GM18861 (cell line): ENCODE measurements around the gene SHISA3.

Experiments used
- ATAC-seq: cut with Tn5 transposase; IDR thresholded peaks from one replicate; pipeline ENCODE4 v1.9.1; 2021; ENCODE audit not compliant: unreplicated experiment

The SHISA3 gene

DNA sequence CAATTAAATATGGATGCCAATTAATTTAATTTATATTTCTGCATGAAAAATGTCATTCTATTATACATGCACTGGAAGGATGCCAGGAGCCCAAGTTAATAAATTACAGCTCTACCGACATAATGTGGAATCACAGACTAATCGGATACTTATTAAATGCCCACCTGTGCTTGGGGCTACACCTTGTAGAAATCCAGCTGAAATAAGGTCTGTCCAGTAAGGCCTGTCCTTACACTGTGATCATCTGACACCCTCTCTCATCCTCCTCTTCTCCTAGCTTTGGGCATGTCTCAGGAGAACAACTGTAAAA lies 6.0 kb upstream of the SHISA3 start:
- ATAC-seq, result no peak

DNA sequence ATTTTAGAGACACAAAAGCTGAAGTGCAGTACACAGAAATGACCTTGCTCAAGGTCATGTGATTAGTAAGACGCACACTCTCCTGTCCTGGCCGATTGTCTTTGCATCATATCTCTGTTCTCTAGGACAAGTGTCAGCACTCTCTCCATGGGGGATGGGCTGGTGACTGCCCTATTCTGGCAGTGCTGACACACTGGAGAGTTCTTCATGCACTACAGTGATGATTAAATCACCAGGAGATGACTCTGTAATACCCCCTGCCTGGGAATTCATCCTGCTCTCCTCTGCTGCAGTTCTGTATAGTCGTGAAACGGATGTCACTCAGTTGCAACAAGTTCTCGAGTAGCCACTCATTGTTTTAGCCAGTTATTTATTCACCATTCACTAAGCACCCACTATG lies 5.3 kb upstream of the SHISA3 start:
- no peak for ATAC-seq

DNA sequence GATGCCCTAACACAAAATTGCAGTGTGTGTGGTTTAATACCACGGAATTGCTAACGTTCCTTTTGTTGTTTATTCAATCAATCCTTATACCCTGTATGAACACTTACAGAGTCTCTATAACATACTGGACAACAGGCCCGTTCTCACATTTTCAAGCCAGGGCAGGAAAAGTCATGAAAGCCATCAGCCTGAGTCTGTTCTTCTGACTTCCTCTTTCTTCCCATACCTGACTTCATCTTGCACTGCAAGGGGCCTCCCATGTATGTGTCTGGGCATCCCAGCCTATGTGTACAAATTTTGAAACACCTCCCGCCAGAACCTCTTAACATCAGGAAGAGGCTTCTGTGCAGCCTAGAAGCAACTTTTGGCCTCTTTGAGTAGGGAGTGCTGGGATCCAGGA lies 4.9 kb upstream of the SHISA3 start:
- no peak for ATAC-seq

DNA sequence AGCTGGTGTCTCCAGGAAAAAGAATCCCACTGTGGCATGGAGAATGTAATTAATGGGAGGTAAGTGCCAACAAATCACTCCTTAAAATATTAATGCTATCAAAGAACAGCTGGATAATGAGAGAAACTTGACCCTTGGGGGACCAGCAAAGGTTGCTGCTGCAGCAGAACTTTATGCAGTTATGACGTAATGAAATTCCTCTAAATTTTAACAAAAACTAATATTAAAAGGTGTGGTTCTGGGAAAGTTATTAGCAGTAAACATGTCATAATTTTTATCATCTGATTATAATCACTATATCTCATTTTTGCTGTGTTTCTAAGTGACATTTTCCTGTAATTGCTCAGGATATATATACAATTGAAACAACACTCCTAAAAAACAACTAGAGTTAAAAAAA lies 1.7 kb upstream of the SHISA3 start:
- ATAC-seq, result no peak

DNA sequence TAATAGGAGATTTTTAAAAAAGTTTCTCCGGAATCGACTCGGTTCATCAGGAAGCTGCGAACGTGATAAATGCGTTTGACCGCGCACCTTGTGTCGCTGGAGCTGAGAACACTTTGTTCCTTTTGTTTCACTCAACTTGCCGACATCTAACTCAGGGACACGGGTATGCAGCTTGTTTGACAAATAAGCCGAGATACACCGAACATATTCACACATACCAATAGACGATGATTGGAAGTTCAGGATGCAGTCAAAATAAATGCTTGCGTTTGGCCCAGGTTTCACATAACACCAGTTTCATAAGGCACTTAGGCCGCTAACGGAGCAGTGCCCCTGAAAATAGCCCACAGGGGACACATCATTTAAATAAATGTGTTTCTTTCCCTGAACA lies 932 bp upstream of the SHISA3 start:
- no peak for ATAC-seq

DNA sequence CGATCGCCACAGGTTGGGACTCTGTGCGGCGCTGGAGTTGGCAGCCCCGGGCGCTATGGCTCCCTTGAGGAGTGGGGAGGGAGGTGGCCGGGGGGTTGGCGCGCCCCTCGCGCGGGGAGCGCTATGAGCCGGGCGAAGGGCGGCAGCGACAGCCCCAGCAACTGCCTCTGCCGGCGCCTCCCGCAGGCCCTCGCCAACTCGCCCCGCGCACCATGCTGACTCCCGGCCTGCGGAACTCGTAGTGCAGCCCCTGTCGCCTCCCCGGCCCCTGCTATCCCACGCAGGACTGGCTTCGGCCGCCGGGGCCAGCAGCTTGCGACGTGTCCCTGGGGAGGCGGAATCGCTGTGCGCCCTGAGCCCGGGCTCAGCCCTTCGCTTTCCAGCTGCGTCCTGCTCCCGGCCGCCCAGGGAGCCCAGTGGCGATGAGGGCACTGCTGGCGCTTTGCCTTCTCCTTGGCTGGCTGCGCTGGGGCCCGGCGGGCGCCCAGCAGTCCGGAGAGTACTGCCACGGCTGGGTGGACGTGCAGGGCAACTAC lies 415 bp downstream of the SHISA3 start:
- peak; percentile 18 for ATAC-seq

DNA sequence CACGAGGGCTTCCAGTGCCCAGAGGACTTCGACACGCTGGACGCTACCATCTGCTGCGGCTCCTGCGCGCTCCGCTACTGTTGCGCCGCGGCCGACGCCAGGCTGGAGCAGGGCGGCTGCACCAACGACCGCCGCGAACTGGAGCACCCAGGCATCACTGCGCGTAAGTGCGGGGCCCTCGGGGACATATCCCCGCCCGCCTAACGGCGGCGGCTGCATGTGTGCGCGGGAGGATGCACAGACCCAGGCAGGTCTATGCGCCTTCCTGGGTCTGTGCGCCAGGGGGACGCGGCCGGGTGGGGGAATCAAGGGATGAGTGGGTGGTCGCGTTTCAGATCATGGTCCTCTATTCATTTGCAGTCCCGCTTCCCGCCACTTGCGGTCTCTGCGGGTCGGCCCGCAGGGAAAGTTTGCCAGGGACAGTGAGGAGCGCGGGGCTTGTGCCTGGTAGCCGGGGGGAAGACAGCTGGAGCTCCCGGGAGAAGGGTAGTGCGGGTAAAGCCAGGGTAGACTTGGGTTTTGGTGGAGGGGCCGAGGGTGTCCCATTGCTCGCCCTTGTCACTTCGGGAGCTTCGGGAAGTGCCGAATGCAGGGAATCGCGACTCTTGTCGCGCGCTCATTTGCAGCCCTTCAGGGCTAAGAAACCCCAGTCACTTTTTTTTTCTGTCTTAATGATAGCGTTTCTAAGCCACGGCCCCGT lies 1.0 kb downstream of the SHISA3 start:
- peak; percentile 18 for ATAC-seq

DNA sequence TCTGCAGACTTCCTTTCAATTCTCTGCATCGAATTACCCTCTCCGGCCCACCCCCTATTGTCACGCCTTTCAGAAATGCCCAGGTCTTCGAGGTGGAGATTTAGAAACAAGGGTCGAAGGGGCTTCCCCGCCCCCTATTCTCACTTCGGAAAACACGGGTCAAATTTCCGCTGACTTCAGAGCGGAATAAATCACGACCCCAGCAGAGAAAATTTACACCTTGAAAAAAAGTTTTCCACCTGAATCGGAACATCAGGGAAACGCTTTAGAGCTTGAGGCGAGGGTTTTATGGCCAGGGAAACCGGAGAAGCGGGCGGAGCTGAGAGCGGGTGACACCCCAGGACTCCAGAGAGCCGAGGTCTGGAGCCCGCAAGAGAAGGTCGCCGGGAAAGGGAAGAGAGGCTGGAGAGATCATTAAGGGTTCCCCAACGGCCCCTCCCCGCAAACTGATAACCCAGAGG lies 1.6 kb downstream of the SHISA3 start:
- no peak for ATAC-seq

DNA sequence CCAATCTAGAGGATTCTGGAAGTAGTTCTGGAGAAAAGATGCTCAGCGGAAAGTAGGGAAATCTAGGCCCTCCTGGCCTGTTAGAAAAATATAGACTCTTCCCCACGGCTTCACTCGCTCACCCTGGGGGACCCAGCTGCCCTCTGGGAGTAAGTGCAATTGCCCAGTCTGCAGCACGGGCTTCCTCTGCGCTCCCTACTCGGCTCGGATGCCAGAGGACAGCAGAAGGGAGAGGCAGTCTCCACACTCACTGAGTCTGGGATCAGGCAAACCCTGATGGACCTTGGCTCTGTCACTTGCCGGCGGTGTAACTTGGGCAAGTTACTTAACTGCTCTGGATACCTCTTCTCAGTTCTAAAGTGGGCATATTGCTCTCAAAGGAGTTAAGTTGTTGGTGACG lies 2.1 kb downstream of the SHISA3 start:
- no peak for ATAC-seq

DNA sequence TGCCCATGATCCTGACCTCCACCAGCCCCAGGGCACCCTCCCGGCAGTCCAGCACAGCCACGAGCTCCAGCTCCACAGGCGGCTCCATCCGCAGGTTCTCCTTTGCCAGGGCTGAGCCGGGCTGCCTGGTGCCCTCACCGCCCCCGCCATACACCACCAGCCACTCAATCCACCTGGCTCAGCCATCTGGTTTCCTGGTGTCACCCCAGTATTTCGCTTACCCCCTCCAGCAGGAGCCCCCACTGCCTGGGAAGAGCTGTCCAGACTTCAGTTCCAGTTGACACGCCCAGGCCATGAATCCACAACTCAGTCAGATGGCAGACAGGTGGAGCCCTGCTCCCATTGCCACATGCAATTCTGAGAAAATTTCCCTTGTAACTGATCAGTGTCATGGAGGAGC lies 3.9 kb downstream of the SHISA3 start:
- no peak for ATAC-seq

DNA sequence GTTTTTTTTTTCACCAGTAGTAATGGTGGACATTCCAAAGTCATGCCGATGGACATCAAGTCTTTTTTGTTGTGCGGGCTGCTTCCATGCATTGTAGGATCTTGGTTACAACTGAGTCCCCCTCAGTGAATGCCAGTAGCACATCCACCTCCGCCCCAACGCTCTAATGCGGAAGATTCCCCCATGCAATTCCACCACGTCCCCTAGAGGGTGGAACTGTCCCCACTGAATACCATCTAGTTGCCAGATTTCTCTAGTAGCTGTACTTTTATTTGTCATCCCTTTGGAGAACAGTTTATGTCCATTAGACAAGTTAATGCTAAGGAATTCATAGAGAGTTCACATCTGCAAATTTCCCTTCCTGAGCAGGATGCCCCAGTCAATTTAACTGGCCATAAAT lies 6.7 kb downstream of the SHISA3 start:
- no peak for ATAC-seq

DNA sequence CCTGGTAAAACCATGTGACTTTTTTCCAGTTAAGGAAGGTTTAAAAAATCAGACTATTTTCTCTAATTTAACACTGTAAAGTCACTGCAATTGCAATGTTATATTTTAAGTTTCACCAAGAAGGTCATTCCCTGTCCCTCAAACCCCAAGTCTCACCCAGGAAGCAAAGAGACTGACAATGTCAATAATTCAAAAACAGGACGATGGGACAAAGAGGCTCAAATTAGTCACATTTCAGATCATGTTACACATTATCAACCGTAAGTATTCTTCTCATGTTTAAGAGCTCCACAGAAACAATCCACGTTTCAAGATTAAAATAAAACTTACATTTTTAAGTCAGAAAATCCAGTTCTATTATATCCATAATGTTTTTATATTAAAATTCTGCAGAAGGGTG lies 13.2 kb downstream of the SHISA3 start:
- ATAC-seq, result no peak

DNA sequence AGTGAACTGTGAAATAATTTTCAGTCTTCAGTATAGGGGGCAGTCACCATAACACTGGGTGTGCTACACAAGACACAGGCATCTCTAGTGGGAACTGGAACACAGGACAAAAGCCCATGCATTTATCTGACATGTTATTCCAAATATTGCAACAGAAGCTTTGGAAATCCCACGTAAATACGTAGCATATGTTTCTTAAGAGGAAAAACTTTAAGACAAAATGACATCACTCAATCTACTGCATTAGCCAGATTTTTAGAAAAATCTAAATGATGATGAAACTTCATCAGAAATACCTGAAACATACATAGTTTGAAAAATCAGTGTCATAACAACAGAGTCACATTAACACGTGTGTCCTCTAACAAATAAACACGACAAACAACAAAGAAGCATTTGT lies 14.5 kb downstream of the SHISA3 start:
- no peak for ATAC-seq

DNA sequence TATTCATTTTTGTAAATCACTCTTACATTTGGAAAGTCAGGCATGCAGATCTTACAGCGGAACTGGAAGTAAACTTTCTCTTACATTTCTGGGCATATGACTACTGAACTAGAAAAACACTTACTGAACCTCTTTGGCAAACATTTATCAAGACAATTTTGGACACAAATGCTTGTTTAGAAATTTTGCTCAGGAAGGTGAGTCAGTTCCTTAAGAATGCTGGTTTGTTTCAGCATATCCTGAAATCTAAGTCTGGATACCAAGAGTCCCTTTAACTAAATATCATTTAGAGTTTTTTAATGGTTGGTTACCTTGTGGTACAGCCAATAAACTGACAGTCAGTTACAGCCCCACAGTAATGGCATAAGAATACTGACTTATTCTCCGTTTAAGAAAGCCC lies 15.0 kb downstream of the SHISA3 start:
- ATAC-seq, result no peak

DNA sequence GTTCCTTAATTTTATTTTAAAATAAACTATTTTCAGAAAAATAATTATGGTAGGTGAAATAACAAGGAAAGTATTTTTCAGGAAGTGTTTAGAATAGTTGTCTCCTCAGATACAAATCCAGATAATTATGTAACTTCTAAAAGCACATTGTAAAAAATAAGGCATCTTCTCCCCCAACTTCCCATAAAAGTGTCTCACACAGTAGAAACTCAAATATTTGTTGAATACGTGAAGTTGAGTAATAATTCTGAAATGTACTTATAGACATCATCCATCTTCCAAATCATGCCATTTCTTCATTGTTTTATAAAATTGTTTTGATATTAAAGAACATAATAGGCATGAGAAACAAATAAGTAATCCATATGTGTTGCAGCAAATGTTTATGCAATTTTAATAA lies 18.0 kb downstream of the SHISA3 start:
- no peak for ATAC-seq

DNA sequence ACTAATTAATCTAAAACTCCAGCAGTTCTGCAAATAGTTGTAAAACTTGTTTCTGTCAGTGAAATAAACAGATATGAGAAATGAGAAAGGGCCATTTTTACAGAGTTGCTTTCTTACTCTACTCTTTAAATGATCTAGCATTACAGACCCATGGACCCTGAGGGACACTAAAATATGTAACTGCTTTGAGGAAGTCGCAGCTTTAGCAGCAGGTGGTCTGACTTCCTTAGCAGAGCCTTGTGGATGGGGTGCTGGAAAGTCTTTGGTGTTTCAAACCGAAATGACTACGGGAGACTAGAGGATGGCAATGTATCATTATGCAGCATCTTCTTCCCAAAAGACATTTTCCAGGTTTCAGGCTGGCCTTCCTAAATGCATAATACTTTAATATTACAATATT lies 18.7 kb downstream of the SHISA3 start:
- no peak for ATAC-seq

DNA sequence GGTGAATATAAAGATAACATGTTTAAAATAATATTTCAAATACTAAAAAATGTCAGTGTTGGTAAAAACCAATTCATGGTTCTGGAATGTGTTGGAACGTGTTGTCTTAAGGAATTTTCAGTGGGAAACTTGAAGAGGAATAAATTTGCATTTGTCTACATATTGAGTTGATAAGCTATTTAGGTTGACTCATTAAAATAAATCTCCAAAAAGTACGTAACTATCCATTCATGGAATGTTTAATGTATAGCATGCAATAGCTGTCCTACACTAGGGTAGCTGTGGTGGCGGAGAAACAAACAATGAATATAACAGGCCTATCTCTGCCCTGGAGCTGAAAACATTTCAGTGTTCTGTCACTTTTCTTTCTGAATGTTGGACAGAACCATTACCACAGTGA lies 20.3 kb downstream of the SHISA3 start:
- no peak for ATAC-seq

DNA sequence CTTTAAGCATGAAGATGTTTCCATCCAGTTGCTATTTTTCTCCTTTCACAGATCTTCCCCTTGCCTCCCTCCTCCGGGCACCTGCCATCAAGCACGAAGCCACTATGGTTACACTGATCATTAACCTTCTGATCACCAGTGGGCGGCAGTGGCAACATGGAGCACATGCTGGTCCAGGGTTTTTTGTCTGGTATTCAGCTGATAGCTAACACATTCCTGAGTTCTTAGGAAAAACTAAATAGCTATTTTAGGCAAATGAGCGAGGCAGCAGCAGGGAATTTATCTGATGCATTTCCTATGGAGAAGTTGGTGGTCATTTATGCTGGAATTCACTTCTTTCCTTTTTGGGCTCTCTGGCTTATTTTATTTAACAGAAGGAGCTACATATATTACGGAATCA lies 22.9 kb downstream of the SHISA3 start:
- ATAC-seq, result no peak

DNA sequence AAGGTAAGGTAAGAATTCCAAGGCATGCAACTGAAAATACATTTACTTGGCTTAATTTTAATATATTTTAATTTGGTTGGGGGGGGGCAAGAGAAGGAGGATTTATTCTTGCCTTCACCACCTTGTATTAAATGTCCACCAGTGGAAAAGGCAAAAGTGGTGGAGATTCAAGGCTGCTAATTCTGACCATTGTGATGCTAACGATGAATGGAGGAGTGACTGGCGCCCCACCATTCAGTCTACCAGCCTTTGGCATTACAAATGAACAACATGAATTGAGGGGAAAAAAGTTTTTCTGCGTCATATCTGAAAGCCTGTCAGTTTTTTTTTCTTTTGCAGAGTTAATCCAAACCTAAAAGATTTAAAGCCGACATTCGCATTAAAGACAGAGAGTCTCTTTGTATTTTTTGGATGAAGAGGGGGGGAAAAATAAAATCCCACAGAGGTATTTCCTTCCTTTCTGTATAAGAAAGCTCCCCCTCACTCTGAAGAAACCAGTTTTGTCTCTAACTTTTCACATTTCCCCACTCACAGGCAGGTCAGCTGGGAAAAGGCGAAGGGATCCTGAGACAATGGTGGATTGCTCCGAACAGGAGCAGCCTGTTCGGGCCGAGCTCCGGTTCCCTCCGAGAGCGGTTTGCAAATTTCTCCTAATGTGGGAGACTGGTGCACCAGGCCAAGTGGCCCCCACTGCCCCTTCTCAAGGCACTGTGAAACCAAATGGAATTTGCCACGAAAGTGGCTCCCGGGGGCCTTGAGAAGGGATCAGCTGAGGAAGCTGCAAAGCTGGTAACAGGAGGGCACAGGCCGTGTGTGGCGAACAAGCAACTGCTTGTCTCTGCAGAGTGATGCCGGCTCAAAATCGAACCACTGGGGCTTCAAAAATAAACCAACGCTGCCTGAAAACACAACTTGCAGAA lies 28.1 kb downstream of the SHISA3 start:
- no peak for ATAC-seq

DNA sequence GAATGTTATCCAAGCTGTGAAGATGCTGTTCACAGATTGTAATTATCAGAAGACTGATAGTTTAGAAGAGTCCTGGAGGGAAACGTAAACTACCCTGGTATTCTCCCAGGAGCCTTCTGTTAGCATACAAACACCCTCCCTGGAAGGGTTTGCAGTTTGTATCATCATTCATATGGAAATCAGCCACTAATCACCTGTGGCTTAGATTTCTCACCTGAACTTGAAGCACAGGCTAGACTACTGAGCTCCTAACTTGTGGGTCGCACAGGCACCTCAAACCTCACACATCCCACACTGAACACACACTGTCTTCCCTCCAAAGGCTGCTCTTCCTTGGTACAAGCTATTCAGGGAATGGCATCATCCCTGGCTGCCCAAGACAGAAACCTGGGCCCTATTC lies 30.7 kb downstream of the SHISA3 start:
- ATAC-seq, result no peak

DNA sequence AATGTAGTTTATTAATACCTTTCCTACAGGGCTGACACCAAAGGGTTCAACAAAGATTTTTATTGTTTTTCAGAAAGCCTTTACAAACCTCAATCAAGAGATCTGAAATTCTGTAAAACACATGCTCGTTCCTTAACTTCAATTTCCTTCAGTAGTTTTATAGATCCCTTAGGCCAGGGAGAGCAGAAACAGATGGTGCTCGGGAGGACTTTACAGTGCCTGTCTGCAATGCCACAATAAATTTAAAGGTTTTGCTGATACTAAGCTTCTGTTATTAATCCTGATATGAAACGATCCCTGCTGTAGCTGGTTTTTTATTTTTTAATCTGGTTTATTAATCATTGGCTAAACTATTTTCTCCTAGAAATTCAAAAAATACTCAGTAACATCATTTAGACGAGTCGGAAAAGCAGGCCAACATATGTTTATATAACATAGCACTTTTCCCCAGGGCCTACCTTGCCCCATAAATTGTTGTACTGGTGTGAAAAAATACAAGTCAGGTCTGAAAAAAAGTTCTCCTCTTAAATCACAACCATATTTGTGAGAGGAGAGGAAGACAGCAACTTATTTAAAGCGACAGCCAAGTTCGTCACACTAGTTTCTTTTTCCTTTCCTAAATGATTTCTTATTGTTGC lies 39.8 kb downstream of the SHISA3 start:
- no peak for ATAC-seq

DNA sequence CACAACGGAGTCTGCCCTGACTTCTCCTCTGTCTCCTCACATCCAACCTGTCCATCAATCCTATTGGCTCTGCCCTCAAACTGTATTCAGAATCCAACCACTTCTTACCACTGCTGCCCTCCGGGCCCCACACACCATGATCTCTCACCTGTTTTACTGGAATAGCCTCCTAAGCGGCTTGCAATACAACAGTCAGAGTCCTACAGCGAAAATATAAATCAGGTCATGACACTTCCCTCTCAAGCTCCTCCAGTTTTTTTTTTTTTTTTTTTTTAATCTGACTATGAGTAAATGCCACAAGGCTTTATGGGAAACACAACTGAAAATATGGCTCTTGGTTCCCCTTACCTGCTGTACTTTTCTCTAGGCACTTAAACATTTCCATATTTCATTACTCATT lies 42.8 kb downstream of the SHISA3 start:
- ATAC-seq, result no peak
